IPS DF 6.9 (cell line): ENCODE measurements around the gene WDR35.

ENCODE experiments used
- DNase-seq: peaks from one replicate; pipeline ENCODE4 v3.0.0-alpha.2; 2013; ENCODE audit warnings: low read depth, low spot score
- H3K27ac ChIP-seq: one replicate; pipeline ENCODE4 v1.5.1; 2013; ENCODE audit warnings: low read length, control low read depth
- H3K27me3 ChIP-seq: 2 replicates; pipeline ENCODE4 v1.6.1; 2013; ENCODE audit warnings: mild to moderate bottlenecking, low read length; ENCODE audit not compliant: control insufficient read depth, insufficient read depth
- H3K36me3 ChIP-seq: 2 replicates; pipeline ENCODE4 v1.6.1; 2013; ENCODE audit warnings: low read length; ENCODE audit not compliant: control insufficient read depth, insufficient read depth
- H3K4me1 ChIP-seq: 2 replicates; pipeline ENCODE4 v1.6.1; 2013; ENCODE audit warnings: low read length; ENCODE audit not compliant: control insufficient read depth, insufficient read depth
- H3K4me3 ChIP-seq: 2 replicates; pipeline ENCODE4 v1.5.1; 2013; ENCODE audit warnings: mild to moderate bottlenecking, low read length
- H3K9me3 ChIP-seq: 2 replicates; pipeline ENCODE4 v1.6.1; 2013; ENCODE audit warnings: low read length, inconsistent platforms; ENCODE audit not compliant: control insufficient read depth, insufficient read depth
- WGBS: extraction: QIAGEN DNeasy Blood & Tissue Kit; methylation state at CpG from one replicate; pipeline ENCODE4 v1.1.7; 2013; ENCODE audit warnings: mixed read lengths, missing lambda C conversion rate; ENCODE audit not compliant: insufficient read length, insufficient coverage; 5-methylcytosine and 5-hydroxymethylcytosine counted together

WDR35 gene

GRCh38 chr2:19914266-19914975 is 75.5 kb downstream of the WDR35 start:
- H3K27me3 ChIP-seq, result no peaks in the 10 kb centered on the region
- H3K9me3 ChIP-seq, result no peaks in the 10 kb centered on the region
- H3K27ac ChIP-seq, result no peak overlapping the region
- no peaks in the 10 kb centered on the region for H3K36me3 ChIP-seq
- H3K4me1 ChIP-seq, result no peaks in the 10 kb centered on the region
- WGBS, result no CpG with 5 or more reads among the region's 1 CpG
- H3K4me3 ChIP-seq, result no peak overlapping the region
- DNase-seq, result no peak

- no peak for DNase-seq
- no peaks in the 10 kb centered on the region for H3K36me3 ChIP-seq
- no peaks in the 10 kb centered on the region for H3K27me3 ChIP-seq
- H3K4me1 ChIP-seq, result no peaks in the 10 kb centered on the region
- no peak overlapping the region for H3K4me3 ChIP-seq
- no peaks in the 10 kb centered on the region for H3K9me3 ChIP-seq
- no peak overlapping the region for H3K27ac ChIP-seq
- WGBS, result no CpG with 5 or more reads among the region's 9 CpGs
Measured at GRCh38 chr2:19911808-19912509, 77.9 kb downstream of the WDR35 start.

GRCh38 chr2:19902216-19902740 is 87.6 kb downstream of the WDR35 start:
- no peak for DNase-seq
- Histone ChIP-seq H3K27me3 (no peaks in the 10 kb centered on the region), H3K36me3 (no peaks in the 10 kb centered on the region), H3K9me3 (no peaks in the 10 kb centered on the region), H3K4me3 (peak overlapping the region; percentile 86; the same call in 1 of the 2 replicates), H3K27ac (no peak overlapping the region), H3K4me1 (no peaks in the 10 kb centered on the region)
- no CpG with 5 or more reads among the region's 21 CpGs for WGBS

GRCh38 chr2:19901442-19902215 is 88.3 kb downstream of the WDR35 start, which contains the start of gene TTC32:
TTC32 (minus strand) TSS chr2:19901983; CDS start chr2:19901854, 129 bp downstream.
- H3K27ac ChIP-seq, result no peak within 1 kb of the TSS
- no peaks in the 10 kb centered on the region for H3K36me3 ChIP-seq
- H3K4me1 ChIP-seq, result no peaks in the 10 kb centered on the region
- H3K4me3 ChIP-seq, result peak within 1 kb of the TSS; percentile 86
- no peaks in the 10 kb centered on the region for H3K27me3 ChIP-seq
- DNase-seq, result peak; percentile 86
- no CpG with 5 or more reads among the region's 65 CpGs for WGBS
- H3K9me3 ChIP-seq, result no peaks in the 10 kb centered on the region

- no peak overlapping the region for H3K27ac ChIP-seq
- H3K4me1 ChIP-seq, result no peaks in the 10 kb centered on the region
- no peaks in the 10 kb centered on the region for H3K9me3 ChIP-seq
- no peaks in the 10 kb centered on the region for H3K36me3 ChIP-seq
- H3K27me3 ChIP-seq, result no peaks in the 10 kb centered on the region
- no peak for DNase-seq
- peak overlapping the region; percentile 86 for H3K4me3 ChIP-seq
- WGBS, result no CpG with 5 or more reads among the region's 26 CpGs
Measured at GRCh38 chr2:19900931-19901441, 88.9 kb downstream of the WDR35 start.

- H3K4me3 ChIP-seq, result no peak overlapping the region; the same call in 1 of the 2 replicates
- no peaks in the 10 kb centered on the region for H3K27me3 ChIP-seq
- WGBS, result no CpG with 5 or more reads among the region's 11 CpGs
- no peaks in the 10 kb centered on the region for H3K36me3 ChIP-seq
- no peaks in the 10 kb centered on the region for H3K9me3 ChIP-seq
- DNase-seq, result no peak
- H3K27ac ChIP-seq, result no peak overlapping the region
- H3K4me1 ChIP-seq, result no peaks in the 10 kb centered on the region
Measured at GRCh38 chr2:19899985-19900930, 89.6 kb downstream of the WDR35 start.

- WGBS, result no CpG with 5 or more reads among the region's 7 CpGs
- DNase-seq, result no peak
- Histone ChIP-seq H3K4me1 (no peaks in the 10 kb centered on the region), H3K9me3 (no peaks in the 10 kb centered on the region), H3K4me3 (no peak overlapping the region), H3K27ac (no peak overlapping the region), H3K27me3 (no peaks in the 10 kb centered on the region), H3K36me3 (no peaks in the 10 kb centered on the region)
Measured at GRCh38 chr2:19898592-19899329, 91.1 kb downstream of the WDR35 start.

- no peak overlapping the region for H3K4me3 ChIP-seq
- WGBS, result no CpG with 5 or more reads among the region's 5 CpGs
- no peaks in the 10 kb centered on the region for H3K27me3 ChIP-seq
- H3K27ac ChIP-seq, result no peak overlapping the region
- no peaks in the 10 kb centered on the region for H3K4me1 ChIP-seq
- no peak for DNase-seq
- no peaks in the 10 kb centered on the region for H3K9me3 ChIP-seq
- H3K36me3 ChIP-seq, result no peaks in the 10 kb centered on the region
Measured at GRCh38 chr2:19897623-19898245, 92.2 kb downstream of the WDR35 start.

GRCh38 chr2:19895535-19895934 is 94.4 kb downstream of the WDR35 start:
- Histone ChIP-seq H3K27me3 (no peaks in the 10 kb centered on the region), H3K9me3 (no peaks in the 10 kb centered on the region), H3K4me3 (no peak overlapping the region), H3K36me3 (no peaks in the 10 kb centered on the region), H3K4me1 (no peaks in the 10 kb centered on the region), H3K27ac (no peak overlapping the region)
- no peak for DNase-seq
- no CpG with 5 or more reads among the region's 3 CpGs for WGBS
